GM12864 (cell line): ENCODE results near the gene CRYGA.

Experiments
- DNase-seq: peaks from one replicate; pipeline ENCODE4 v3.0.0-alpha.2; 2011; ENCODE audit warnings: low read depth
- H3K4me3 ChIP-seq: 2 replicates; pipeline ENCODE4 v1.5.1; 2011; ENCODE audit warnings: mild to moderate bottlenecking, low read depth, low read length, control low read depth
- CTCF ChIP-seq: IDR thresholded peaks from 2 replicates; pipeline ENCODE4 v1.5.1; 2011; ENCODE audit warnings: low read depth, mild to moderate bottlenecking, moderate library complexity, low read length, control low read depth, inconsistent platforms; ENCODE audit errors: missing control alignments

The CRYGA gene

GRCh38 chr2:208135794-208136715, 27.3 kb downstream of the CRYGA start:
- no peak for DNase-seq
- H3K4me3 ChIP-seq, result no peak overlapping the region
- no peak for TF ChIP-seq CTCF

- DNase-seq, result no peak
- no peak for TF ChIP-seq CTCF
Measured at GRCh38 chr2:208134928-208135586, 28.3 kb downstream of the CRYGA start.

GRCh38 chr2:208130712-208131110, 32.7 kb downstream of the CRYGA start:
- no peak overlapping the region for H3K4me3 ChIP-seq
- no peak for DNase-seq
- TF ChIP-seq CTCF, result no peak

More at GRCh38 chr2:208134928-208135586, 28.3 kb downstream of the CRYGA start:
- no peak overlapping the region for H3K4me3 ChIP-seq

GRCh38 chr2:208129744-208130711, 33.4 kb downstream of the CRYGA start, which contains the start of gene CRYGC:
TSS of gene CRYGC (minus strand) at chr2:208129828. CDS start at chr2:208129792, 36 bp downstream.
- no peak within 1 kb of the TSS for H3K4me3 ChIP-seq
- no peak for DNase-seq
- TF ChIP-seq CTCF, result no peak

- no peak for DNase-seq
- no peak for TF ChIP-seq CTCF
- H3K4me3 ChIP-seq, result no peak overlapping the region
Measured at GRCh38 chr2:208128136-208128535, 35.3 kb downstream of the CRYGA start.

- no peak overlapping the region for H3K4me3 ChIP-seq
- no peak for TF ChIP-seq CTCF
- no peak for DNase-seq
Measured at GRCh38 chr2:208127090-208127489, 36.3 kb downstream of the CRYGA start.
